Endothelial cell of umbilical vein (primary cell): ENCODE measurements around the gene ACAA2. TPM values are rescaled to one million over a fixed set of nuclear protein-coding genes. Genes with fewer than 3 reads are reported as not detected.
"Not testable (repeated sequence)": the region's sequence is repeated elsewhere in the genome, so short reads cannot be mapped to it uniquely, and the experiment has no call there.

Source experiments
- BruUV-seq: library from RNA; stranded (reverse); fragments of 400-500 nt; replicated peaks from 2 replicates; lab custom pipeline; 2021; lab: Mats Ljungman, UMichigan
- CTCF ChIA-PET: fragments of 300-600, 350-600 bp; sonication (Branson Sonifier 250); formaldehyde crosslinking; loops from one replicate; lab custom pipeline; 2021; ENCODE audit warnings: antibody characterized with exemption, inconsistent platforms; lab: Charles Lee
- POLR2A ChIA-PET: fragments of 300-600, 350-600 bp; sonication (Branson Sonifier 250); formaldehyde crosslinking; loops from one replicate; lab custom pipeline; 2021; ENCODE audit warnings: antibody characterized with exemption, inconsistent platforms; lab: Charles Lee
- DNase-seq: peaks from one replicate; pipeline ENCODE4 v3.0.0-alpha.2; 2011; ENCODE audit warnings: low read depth, low spot score
- FAIRE-seq: peaks from 2 replicates; lab custom pipeline; 2011; peaks lifted over from hg19 to GRCh38; lab: Jason Lieb, UNC
- H2AFZ ChIP-seq: 2 replicates; pipeline ENCODE4 v1.6.0; 2012; ENCODE audit warnings: low read depth, low read length, control low read depth, inconsistent platforms
- H3K27ac ChIP-seq: 2 replicates; pipeline ENCODE4 v1.5.1; 2011; ENCODE audit warnings: low read depth, mild to moderate bottlenecking, control low read depth, low read length, moderate library complexity; ENCODE audit not compliant: insufficient read depth
- H3K27me3 ChIP-seq, 2 experiments: 2 replicates each; pipeline versions ENCODE4 v1.6.0 to v1.6.1; 2011; ENCODE audit warnings: low read length in 2 of 2, mixed read lengths in 1 of 2; ENCODE audit not compliant: control insufficient read depth in 2 of 2, insufficient read depth in 2 of 2
- H3K36me3 ChIP-seq, 2 experiments: 2 replicates in 1 of 2; 3 replicates in 1 of 2; pipeline ENCODE4 v1.5.1; 2011; ENCODE audit warnings: low read length in 2 of 2, mild to moderate bottlenecking in 1 of 2, moderate library complexity in 1 of 2; ENCODE audit not compliant: control insufficient read depth in 2 of 2, insufficient read depth in 2 of 2; ENCODE audit errors: extremely low read depth in 1 of 2
- H3K4me1 ChIP-seq: 3 replicates; pipeline ENCODE4 v1.5.1; 2011; ENCODE audit warnings: mild to moderate bottlenecking, low read length; ENCODE audit not compliant: control insufficient read depth, insufficient read depth; ENCODE audit errors: extremely low read depth
- H3K4me2 ChIP-seq: 2 replicates; pipeline ENCODE4 v1.6.1; 2011; ENCODE audit warnings: low read length, control low read depth, mixed read lengths; ENCODE audit not compliant: insufficient read depth
- H3K4me3 ChIP-seq, 3 experiments: fragments of 200-600 bp in 1 of 3; sonication (generic), shearing (Covaris generic) in 1 of 3; replicated peaks in 1 of 3; 2 replicates each; pipeline ENCODE4 v1.5.1; 2011 to 2016; ENCODE audit warnings: control low read depth in 3 of 3, low read length in 3 of 3, mild to moderate bottlenecking in 2 of 3, inconsistent platforms in 1 of 3, low read depth in 1 of 3, moderate library complexity in 1 of 3; ENCODE audit not compliant: insufficient read depth in 1 of 3
- H3K79me2 ChIP-seq: 2 replicates; pipeline ENCODE4 v1.6.0; 2012; ENCODE audit warnings: low read length, inconsistent platforms; ENCODE audit not compliant: control insufficient read depth, insufficient read depth
- H3K9ac ChIP-seq: replicated peaks from 2 replicates; pipeline ENCODE3; 2011; ENCODE audit warnings: low read length, control low read depth; ENCODE audit not compliant: insufficient read depth; ENCODE audit errors: extremely low read depth
- H3K9me1 ChIP-seq: replicated peaks from 3 replicates; pipeline ENCODE4 v1.6.0; 2011; ENCODE audit warnings: mild to moderate bottlenecking, low read length; ENCODE audit not compliant: control insufficient read depth, insufficient read depth; ENCODE audit errors: extremely low read depth
- H3K9me3 ChIP-seq: replicated peaks from 2 replicates; pipeline ENCODE4 v1.5.1; 2012; ENCODE audit warnings: low read length, inconsistent platforms; ENCODE audit not compliant: control insufficient read depth, insufficient read depth
- H4K20me1 ChIP-seq: replicated peaks from 2 replicates; pipeline ENCODE3; 2011; ENCODE audit warnings: mild to moderate bottlenecking, low read length; ENCODE audit not compliant: control insufficient read depth, insufficient read depth; ENCODE audit errors: extremely low read depth
- CTCF ChIP-seq, 2 donors: IDR thresholded peaks; 1 replicate in 1 of 2; 2 replicates in 1 of 2; pipeline ENCODE4 v1.5.1; 2011; ENCODE audit warnings: low read length in 2 of 2, mild to moderate bottlenecking in 2 of 2, moderate library complexity in 2 of 2, control low read depth in 1 of 2, inconsistent platforms in 1 of 2, low read depth in 1 of 2; ENCODE audit not compliant: insufficient read depth in 1 of 2; ENCODE audit errors: extremely low read depth in 1 of 2
- dilution Hi-C: fragments of 300-500 bp; cut with MboI; formaldehyde crosslinking; loops from one replicate; pipeline ENCODE4 v1.15.0; 2019; ENCODE audit warnings: low sequenced_read_pairs; ENCODE audit not compliant: extremely low pct_ligation_motif_present
- intact Hi-C: fragments of 100-400 bp; cut with micrococcal nuclease; formaldehyde crosslinking; loops from one replicate; pipeline ENCODE4 v1.10.0; 2022
- polyA plus RNA-seq, 4 experiments: library from polyadenylated mRNA; depleted of rRNA in 3 of 4; stranded (reverse) in 3 of 4; unstranded in 1 of 4; fragments of >200 nt; gene quantifications; 2 replicates each; pipeline versions ENCODE4 v1.2.1 to v1.2.3, GENCODE V29; 2011 to 2012; ENCODE audit warnings: missing spikeins in 1 of 4
- total RNA-seq: library from RNA; stranded (reverse); gene quantifications from 2 replicates; pipeline ENCODE4 v1.2.3, GENCODE V29; 2021

Gene ACAA2
- total and polyA plus RNA-seq, 2 donors (not counting 3 experiments of a cell fraction or from before 2014, with no cell fraction given) = 18.6 to 44.9 TPM

- intact Hi-C loops (loop anchor here (5.0 kb wide), 2 partner anchors 84 to 149 kb away; no protein-coding TSS in a partner anchor), dilution Hi-C loops (no loop called here)
- Histone ChIP-seq H2AFZ (no peak overlapping the region), H3K9ac (no peak overlapping the region), H3K27me3 (no peaks in the 10 kb centered on the region), H3K36me3 (no peaks in the 10 kb centered on the region), H3K4me2 (no peak overlapping the region), H3K9me3 (no peaks in the 10 kb centered on the region), H3K4me1 (peaks cover 12% of the 10 kb centered on the region), H3K4me3 (no peak overlapping the region), H3K9me1 (no peaks in the 10 kb centered on the region), H4K20me1 (no peaks in the 10 kb centered on the region), H3K79me2 (peaks cover 2% of the 10 kb centered on the region), H3K27ac (no peak overlapping the region)
- CTCF ChIA-PET = interaction anchor here (1.6 to 6.0 kb wide), 2 partner anchors 47 to 301 kb away, joined by 4 to 34 read pairs; no protein-coding TSS in a partner anchor
- POLR2A ChIA-PET = interaction anchor here (0.6 kb wide), 1 partner anchor 255 kb away, joined by 6 read pairs; no protein-coding TSS in a partner anchor
- FAIRE-seq = no peak
- BruUV-seq = no TSS peak
- TF ChIP-seq CTCF (IDR thresholded peaks at IDR 0.05; ENCODE audit: extremely low read depth in 1 of 2, insufficient read depth in 1 of 2, low read depth in 1 of 2, low read length in 2 of 2) = no peak
- DNase-seq = no peak
Measured at GRCh38 chr18:49811151-49811938, 2.0 kb downstream of the ACAA2 start.

GRCh38 chr18:49808553-49809191 lies 4.7 kb downstream of the ACAA2 start:
- H3K27ac ChIP-seq, H3K36me3 ChIP-seq, dilution Hi-C loops, CTCF ChIA-PET, H4K20me1 ChIP-seq, H3K9me1 ChIP-seq, DNase-seq, FAIRE-seq, H3K4me2 ChIP-seq, POLR2A ChIA-PET, H3K4me1 ChIP-seq, BruUV-seq, H3K9me3 ChIP-seq, H3K27me3 ChIP-seq, H3K9ac ChIP-seq, intact Hi-C loops, H3K79me2 ChIP-seq, H2AFZ ChIP-seq, H3K4me3 ChIP-seq: not testable (repeated sequence)
